ENCODE measurements around the gene ENAH. TPM values are rescaled to one million over a fixed set of nuclear protein-coding genes. Genes with fewer than 3 reads are reported as not detected.
A peak's percentile ranks its signal among the peaks of the same experiment; 100 is the strongest.
"Not testable (repeated sequence)": the region's sequence is repeated elsewhere in the genome, so short reads cannot be mapped to it uniquely, and the experiment has no call there.

ENAH gene
- polyA plus RNA-seq (2013, experiment 1 of 2): 146 TPM
- 161 TPM for polyA plus RNA-seq (2013, experiment 2 of 2)

DNA sequence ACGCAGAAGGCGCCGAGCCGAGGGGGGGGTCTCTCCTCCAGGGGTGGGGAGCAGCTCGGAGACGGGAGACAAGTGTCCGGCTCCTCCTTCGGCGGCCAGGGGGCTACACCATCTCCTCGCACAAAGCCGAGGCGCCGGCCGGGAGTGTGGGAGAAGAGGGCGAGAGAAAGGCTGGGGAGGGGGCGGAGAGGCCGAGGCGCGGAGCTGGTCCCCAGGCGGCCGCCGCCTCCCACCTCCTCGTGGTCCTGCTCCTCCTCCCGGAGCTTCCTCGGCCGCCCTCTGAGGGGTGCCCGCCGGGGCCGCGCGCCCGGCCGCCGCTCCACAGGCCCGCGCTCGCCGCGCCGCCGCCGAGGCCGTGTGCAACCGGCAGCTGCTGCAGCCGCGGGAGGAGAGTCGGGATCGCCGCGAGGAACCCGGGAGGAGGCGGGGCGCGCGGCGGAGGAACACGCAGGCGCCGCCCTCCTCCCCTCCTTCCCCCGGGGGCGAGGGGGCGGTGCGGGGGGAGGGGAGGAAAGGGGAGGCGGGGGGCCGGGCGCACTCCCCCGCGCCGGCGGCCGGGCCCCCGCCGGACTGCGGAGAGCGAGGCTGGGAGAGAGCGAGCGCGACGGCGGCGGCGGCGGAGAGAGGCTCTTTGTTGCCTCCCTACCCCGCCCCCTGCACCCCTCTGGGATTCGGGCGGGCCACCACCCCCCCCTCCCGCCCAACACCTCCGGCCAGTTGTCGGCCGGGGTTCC is at the start of gene ENAH:
TSS of gene ENAH (minus strand) at position 395 of the 734 bp plus-strand sequence. CDS start 433 bp downstream, outside the sequence.
- peaks cover 33% of the 10 kb centered on the region for H3K4me1 ChIP-seq (ENCODE audit: insufficient read depth, low read length)
- peak within 1 kb of the TSS; percentile 98 for H3K9ac ChIP-seq (ENCODE audit: low read depth, low read length)
- H3K9me3 ChIP-seq (ENCODE audit: insufficient read depth, low read depth, low read length): no peaks in the 10 kb centered on the region
- WGBS: under 1% methylated on average over 63 of the region's 90 CpGs
- H3K27ac ChIP-seq (ENCODE audit: low read depth, low read length): peak within 1 kb of the TSS; percentile 97
- H3K27me3 ChIP-seq (ENCODE audit: insufficient read depth, low read length): no peaks in the 10 kb centered on the region
- 0 out of 2 replicates have a peak, but pooled peaks cover 3% of the 10 kb centered on the region for H3K36me3 ChIP-seq (ENCODE audit: insufficient read depth, low read length)
- H3K4me3 ChIP-seq (ENCODE audit: low read length): peak within 1 kb of the TSS; percentile 100

DNA sequence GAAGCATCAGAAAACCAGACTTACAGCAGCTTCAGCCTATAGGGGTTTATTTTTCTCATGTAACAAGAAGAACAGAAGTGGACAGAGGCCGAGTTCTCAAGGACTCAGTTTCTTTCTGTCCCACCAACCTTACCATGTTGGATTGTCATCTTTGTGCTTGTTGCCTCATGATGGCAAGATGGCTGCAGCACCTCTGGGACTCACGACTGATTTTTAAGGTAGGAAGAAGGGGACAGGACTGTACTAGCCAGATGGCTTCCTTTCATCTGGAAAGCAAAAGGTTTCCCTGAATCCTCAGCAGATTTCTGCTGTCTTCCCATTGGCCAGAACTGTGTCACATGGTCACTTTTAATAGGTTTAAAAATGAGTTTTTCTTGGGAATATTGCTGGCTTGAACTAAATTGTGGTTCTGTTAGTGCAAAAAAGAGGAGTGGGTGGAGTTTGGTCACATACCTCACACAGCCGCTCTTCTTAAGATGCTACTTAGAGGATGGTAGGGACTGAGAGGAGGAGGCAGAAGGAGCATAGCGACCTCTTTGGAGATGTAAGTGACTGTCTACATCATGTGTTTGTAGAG is 48.1 kb upstream of the ENAH start:
- Histone ChIP-seq H3K27me3 (ENCODE audit: insufficient read depth, low read length) (no peaks in the 10 kb centered on the region), H3K36me3 (ENCODE audit: insufficient read depth, low read length) (no peaks in the 10 kb centered on the region), H3K9me3 (ENCODE audit: insufficient read depth, low read depth, low read length) (no peaks in the 10 kb centered on the region), H3K9ac (ENCODE audit: low read depth, low read length) (no peak overlapping the region; the same call in 1 of the 2 replicates), H3K4me1 (ENCODE audit: insufficient read depth, low read length) (peaks cover 7% of the 10 kb centered on the region; the same call in 1 of the 2 replicates), H3K27ac (ENCODE audit: low read depth, low read length) (no peak overlapping the region), H3K4me3 (ENCODE audit: low read length) (no peak overlapping the region)
- WGBS: 93% methylated on average over 4 of the region's 4 CpGs

DNA sequence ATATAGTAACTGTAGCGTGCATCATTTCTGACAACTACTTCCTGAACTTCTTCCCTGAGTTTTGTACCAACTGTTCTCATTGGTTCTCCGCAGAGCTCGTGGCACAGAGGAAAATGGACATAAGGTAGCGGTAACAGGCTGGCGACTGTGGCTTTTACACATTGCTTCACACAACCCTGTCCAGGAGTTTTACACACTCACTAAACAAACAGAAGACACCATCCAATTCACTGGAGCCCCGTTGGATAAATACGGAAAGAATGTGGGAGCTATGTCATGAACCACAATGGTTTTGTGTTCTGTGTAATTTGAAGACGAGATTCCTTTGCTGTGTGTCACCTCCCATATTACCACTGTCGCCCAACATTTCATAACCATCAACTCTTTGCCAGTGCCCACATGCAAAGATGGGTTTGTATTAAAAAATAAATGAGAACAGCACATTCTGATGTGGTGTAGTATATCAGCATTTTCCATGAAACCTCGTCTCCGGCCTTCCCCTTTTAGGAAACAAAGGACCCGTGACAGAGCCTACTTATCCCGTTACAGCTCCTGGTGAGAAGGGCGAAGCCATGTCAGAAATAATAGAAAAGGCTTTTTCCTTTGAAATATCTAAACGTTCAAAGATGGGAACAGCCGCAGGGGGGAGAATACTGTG is 47.4 kb upstream of the ENAH start:
- Histone ChIP-seq H3K36me3 (ENCODE audit: insufficient read depth, low read length) (no peaks in the 10 kb centered on the region), H3K4me1 (ENCODE audit: insufficient read depth, low read length) (peaks cover 7% of the 10 kb centered on the region; the same call in 1 of the 2 replicates), H3K4me3 (ENCODE audit: low read length) (no peak overlapping the region), H3K27ac (ENCODE audit: low read depth, low read length) (no peak overlapping the region), H3K9me3 (ENCODE audit: insufficient read depth, low read depth, low read length) (no peaks in the 10 kb centered on the region), H3K27me3 (ENCODE audit: insufficient read depth, low read length) (no peaks in the 10 kb centered on the region), H3K9ac (ENCODE audit: low read depth, low read length) (no peak overlapping the region)
- 85% methylated on average over 15 of the region's 16 CpGs for WGBS

DNA sequence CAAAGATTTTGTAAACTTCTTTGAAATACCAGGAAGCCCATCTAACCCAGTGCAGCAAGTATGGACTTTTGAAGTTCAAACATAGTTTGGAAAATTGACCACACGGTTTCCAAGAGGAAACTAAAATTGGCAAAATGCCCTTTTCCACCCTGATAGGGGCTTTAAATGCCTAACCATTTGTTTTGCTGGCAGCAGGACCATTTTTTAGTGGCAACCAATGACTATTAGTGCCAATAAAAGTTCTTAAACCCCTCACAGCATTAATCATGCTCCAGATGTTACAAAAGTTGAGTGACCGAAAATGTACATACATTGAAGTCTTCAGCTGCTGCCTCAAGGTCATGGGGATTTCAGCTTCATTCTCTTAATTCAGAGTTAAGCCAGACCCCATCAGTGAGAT is 46.4 kb upstream of the ENAH start:
- Histone ChIP-seq H3K9me3 (ENCODE audit: insufficient read depth, low read depth, low read length) (no peaks in the 10 kb centered on the region), H3K27me3 (ENCODE audit: insufficient read depth, low read length) (no peaks in the 10 kb centered on the region), H3K9ac (ENCODE audit: low read depth, low read length) (no peak overlapping the region), H3K36me3 (ENCODE audit: insufficient read depth, low read length) (no peaks in the 10 kb centered on the region), H3K4me3 (ENCODE audit: low read length) (no peak overlapping the region), H3K27ac (ENCODE audit: low read depth, low read length) (no peak overlapping the region), H3K4me1 (ENCODE audit: insufficient read depth, low read length) (peaks cover 7% of the 10 kb centered on the region; the same call in 1 of the 2 replicates)
- WGBS: 96% methylated on average over 2 of the region's 2 CpGs

DNA sequence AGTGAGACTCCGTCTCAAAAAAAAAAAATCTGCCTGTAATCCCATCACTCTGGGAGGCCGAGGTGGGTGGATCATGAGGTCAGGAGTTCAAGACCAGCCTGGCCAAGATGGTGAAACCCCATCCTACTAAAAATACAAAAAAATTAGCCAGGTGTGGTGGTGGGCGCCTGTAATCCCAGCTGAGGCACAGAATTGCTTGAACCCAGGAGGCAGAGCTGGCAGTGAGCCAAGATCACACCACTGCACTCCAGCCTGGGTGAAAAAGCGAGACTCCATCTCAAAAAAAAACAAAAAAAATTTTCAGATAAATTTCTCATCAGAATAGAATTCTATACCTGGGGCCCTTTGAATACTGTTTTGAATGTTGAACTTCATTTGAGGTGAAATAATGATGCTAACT is 45.3 kb upstream of the ENAH start:
- H3K27me3 ChIP-seq (ENCODE audit: insufficient read depth, low read length); H3K9me3 ChIP-seq (ENCODE audit: insufficient read depth, low read depth, low read length); H3K9ac ChIP-seq (ENCODE audit: low read depth, low read length); H3K36me3 ChIP-seq (ENCODE audit: insufficient read depth, low read length); H3K27ac ChIP-seq (ENCODE audit: low read depth, low read length); H3K4me1 ChIP-seq (ENCODE audit: insufficient read depth, low read length); H3K4me3 ChIP-seq (ENCODE audit: low read length): not testable (repeated sequence)
- WGBS: 93% methylated on average over 4 of the region's 4 CpGs

DNA sequence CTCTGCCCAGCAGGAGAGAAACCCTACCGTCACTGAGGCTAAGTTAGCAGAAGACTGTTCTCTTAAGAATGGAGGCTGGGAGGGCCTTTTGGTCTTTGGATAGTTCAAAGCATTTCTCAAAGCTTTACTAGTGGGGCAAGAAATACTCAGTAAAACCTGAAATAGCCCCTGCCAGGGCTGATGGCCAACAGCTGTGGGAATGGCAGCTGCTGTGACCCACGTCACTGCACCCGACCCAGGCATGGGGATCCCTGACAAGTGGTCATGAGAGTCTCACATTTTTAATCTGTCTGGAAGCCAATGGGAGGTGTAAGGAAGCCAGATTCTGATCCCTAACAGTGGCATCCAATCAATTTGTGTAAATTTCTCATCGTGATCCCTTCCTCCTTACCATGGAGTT is 44.5 kb upstream of the ENAH start:
- Histone ChIP-seq H3K9me3 (ENCODE audit: insufficient read depth, low read depth, low read length) (no peaks in the 10 kb centered on the region), H3K9ac (ENCODE audit: low read depth, low read length) (no peak overlapping the region), H3K27ac (ENCODE audit: low read depth, low read length) (no peak overlapping the region), H3K4me3 (ENCODE audit: low read length) (no peak overlapping the region), H3K4me1 (ENCODE audit: insufficient read depth, low read length) (peaks cover 7% of the 10 kb centered on the region; the same call in 1 of the 2 replicates), H3K27me3 (ENCODE audit: insufficient read depth, low read length) (no peaks in the 10 kb centered on the region), H3K36me3 (ENCODE audit: insufficient read depth, low read length) (no peaks in the 10 kb centered on the region)
- WGBS: 84% methylated on average over 4 of the region's 4 CpGs

DNA sequence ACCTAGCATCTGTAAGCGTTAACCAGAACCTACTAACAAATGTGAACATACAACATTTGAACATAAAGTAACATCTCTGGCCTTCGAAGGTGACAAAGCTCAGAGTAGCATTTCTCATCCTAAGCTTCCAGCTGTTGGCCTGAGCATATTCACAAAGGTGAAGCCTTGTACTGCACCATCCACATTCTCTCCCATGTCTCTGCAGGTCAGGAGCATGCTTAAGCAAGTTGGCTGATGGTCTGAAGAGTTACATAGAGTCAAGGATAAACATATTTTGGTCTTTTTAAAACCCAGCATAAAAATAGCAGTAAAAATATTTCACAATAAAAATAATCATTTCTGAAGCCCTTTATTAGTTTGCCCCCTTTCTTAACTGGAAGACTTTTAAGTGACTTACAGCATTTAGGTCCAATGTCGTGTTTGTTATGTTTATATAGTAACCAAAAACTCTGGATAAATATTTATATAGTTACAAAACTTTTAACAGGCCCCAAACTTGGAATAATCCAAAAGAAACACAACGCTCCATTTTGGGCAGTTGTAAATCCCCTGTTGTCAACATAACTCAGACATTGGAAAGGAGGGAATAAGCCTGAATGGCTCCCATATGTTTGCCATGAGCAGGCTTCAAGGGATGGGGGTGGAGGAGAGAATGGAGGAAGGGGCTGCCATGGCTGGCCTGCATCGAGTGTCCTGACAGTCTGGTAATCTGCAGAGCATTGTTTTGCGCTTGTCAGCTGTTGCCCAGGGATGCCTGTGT is 42.8 kb upstream of the ENAH start:
- H3K4me3 ChIP-seq (ENCODE audit: low read length): no peak overlapping the region
- no peak overlapping the region for H3K27ac ChIP-seq (ENCODE audit: low read depth, low read length)
- no peaks in the 10 kb centered on the region for H3K9me3 ChIP-seq (ENCODE audit: insufficient read depth, low read depth, low read length)
- no peaks in the 10 kb centered on the region for H3K27me3 ChIP-seq (ENCODE audit: insufficient read depth, low read length)
- no peak overlapping the region; the same call in 1 of the 2 replicates for H3K9ac ChIP-seq (ENCODE audit: low read depth, low read length)
- WGBS: 89% methylated on average over 5 of the region's 6 CpGs
- peaks cover 7% of the 10 kb centered on the region; the same call in 1 of the 2 replicates for H3K4me1 ChIP-seq (ENCODE audit: insufficient read depth, low read length)
- no peaks in the 10 kb centered on the region for H3K36me3 ChIP-seq (ENCODE audit: insufficient read depth, low read length)

DNA sequence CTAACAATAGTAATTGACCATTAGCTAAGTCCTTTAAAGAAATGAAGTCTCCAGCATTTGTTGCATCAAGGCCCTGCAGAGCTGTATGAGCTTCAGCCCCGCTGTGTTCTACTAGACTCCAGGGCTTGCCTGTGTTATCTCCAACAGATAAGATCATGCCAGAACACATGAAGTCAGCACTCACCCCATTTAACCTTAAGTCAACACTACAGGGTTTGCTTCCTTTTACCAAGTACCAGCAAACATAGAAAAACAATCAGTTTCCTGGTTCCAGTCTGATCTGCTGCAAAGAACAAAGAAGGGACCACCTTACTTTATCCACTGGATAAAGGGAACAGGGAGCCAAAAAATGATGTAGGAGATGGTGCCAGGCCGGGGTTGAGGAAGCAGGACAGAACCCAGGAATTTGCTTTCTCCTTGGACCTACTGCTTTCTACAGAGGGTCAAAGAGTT is 41.3 kb upstream of the ENAH start:
- Histone ChIP-seq H3K27me3 (ENCODE audit: insufficient read depth, low read length) (no peaks in the 10 kb centered on the region), H3K4me1 (ENCODE audit: insufficient read depth, low read length) (peaks cover 3% of the 10 kb centered on the region; the same call in 1 of the 2 replicates), H3K9ac (ENCODE audit: low read depth, low read length) (no peak overlapping the region), H3K9me3 (ENCODE audit: insufficient read depth, low read depth, low read length) (no peaks in the 10 kb centered on the region), H3K36me3 (ENCODE audit: insufficient read depth, low read length) (no peaks in the 10 kb centered on the region), H3K27ac (ENCODE audit: low read depth, low read length) (no peak overlapping the region), H3K4me3 (ENCODE audit: low read length) (no peak overlapping the region)
- WGBS: 90% methylated on average over 2 of the region's 2 CpGs

DNA sequence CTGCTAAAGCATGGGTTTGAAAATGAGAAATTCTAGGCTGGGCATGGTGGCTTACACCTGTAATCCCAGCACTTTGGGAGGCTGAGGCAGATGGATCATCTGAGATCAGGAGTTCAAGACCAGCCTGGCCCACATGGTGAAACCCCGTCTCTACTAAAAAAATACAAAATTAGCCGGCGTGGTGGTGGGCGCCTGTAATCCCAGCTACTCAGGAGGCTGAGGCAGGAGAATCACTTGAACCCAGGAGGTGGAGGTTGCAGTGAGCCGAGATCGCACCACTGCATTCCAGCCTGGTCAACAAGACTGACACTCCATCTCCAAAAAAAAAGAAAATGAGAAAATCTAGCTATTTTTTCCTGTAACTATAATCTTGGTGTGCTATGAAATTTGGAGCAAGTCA is 40.8 kb upstream of the ENAH start:
- H3K9ac ChIP-seq (ENCODE audit: low read depth, low read length); H3K4me1 ChIP-seq (ENCODE audit: insufficient read depth, low read length); H3K27me3 ChIP-seq (ENCODE audit: insufficient read depth, low read length); H3K9me3 ChIP-seq (ENCODE audit: insufficient read depth, low read depth, low read length); H3K27ac ChIP-seq (ENCODE audit: low read depth, low read length); H3K36me3 ChIP-seq (ENCODE audit: insufficient read depth, low read length); H3K4me3 ChIP-seq (ENCODE audit: low read length): not testable (repeated sequence)
- WGBS: 92% methylated on average over 6 of the region's 6 CpGs

DNA sequence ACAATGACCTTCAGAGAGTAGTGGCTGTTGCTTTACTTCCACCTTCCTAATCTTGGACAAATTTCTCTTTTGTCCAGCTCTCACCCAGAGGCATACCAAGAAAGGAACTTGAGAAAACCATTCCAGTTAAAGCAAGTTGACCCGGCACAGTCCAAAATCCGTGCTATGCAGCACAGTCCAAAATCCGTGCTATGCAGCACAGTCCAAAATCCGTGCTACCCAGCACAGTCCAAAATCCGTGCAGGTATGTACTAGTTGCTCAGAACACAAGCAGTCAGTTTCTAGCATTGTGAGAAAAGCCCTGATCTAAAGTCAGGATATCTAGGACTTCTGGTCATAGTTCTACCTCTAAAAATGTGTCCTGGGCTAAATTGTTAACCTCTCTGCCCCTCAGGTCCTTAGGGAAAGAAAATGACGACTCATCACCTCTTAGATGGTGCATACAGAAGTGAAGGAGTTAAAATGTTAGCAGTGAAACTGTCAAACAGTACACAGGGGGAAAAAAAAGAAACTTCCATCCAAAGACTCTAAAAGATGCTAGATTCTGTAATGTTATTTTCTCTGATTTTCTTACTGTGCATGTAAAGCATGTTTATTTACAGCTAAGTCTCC is 40.3 kb upstream of the ENAH start:
- H3K27ac ChIP-seq (ENCODE audit: low read depth, low read length): no peak overlapping the region
- H3K4me1 ChIP-seq (ENCODE audit: insufficient read depth, low read length): peaks cover 3% of the 10 kb centered on the region; the same call in 1 of the 2 replicates
- H3K4me3 ChIP-seq (ENCODE audit: low read length): no peak overlapping the region
- H3K9me3 ChIP-seq (ENCODE audit: insufficient read depth, low read depth, low read length): no peaks in the 10 kb centered on the region
- no peaks in the 10 kb centered on the region for H3K36me3 ChIP-seq (ENCODE audit: insufficient read depth, low read length)
- no peak overlapping the region for H3K9ac ChIP-seq (ENCODE audit: low read depth, low read length)
- WGBS: 89% methylated on average over 6 of the region's 6 CpGs
- no peaks in the 10 kb centered on the region for H3K27me3 ChIP-seq (ENCODE audit: insufficient read depth, low read length)

Data from HUES64 (cell line).